Peyer's patch (tissue), 4 donors: ENCODE results near the gene FEV.

Experiments
- POLR2A ChIP-seq, 2 donors: fragments of 450-650 bp; IDR thresholded peaks; one replicate each; pipeline ENCODE4 v1.5.1; 2017; ENCODE audit warnings: antibody characterized with exemption in 2 of 2, mild to moderate bottlenecking in 2 of 2, moderate library complexity in 2 of 2
- TF ChIP-seq, protein P1 (sequence below), 6 experiments: fragments of 450-650 bp in 4 of 6; fragments of 200-600 bp in 2 of 6; sonication (generic) in 1 of 6; IDR thresholded peaks; one replicate each; pipeline ENCODE4 v1.5.1; 2017 to 2019; ENCODE audit warnings: antibody characterized with exemption in 6 of 6, mild to moderate bottlenecking in 3 of 6, moderate library complexity in 1 of 6

GRCh38 chr2:218999021-218999880 lies 14.3 kb upstream of the FEV start:
- TF ChIP-seq, protein P1, sequence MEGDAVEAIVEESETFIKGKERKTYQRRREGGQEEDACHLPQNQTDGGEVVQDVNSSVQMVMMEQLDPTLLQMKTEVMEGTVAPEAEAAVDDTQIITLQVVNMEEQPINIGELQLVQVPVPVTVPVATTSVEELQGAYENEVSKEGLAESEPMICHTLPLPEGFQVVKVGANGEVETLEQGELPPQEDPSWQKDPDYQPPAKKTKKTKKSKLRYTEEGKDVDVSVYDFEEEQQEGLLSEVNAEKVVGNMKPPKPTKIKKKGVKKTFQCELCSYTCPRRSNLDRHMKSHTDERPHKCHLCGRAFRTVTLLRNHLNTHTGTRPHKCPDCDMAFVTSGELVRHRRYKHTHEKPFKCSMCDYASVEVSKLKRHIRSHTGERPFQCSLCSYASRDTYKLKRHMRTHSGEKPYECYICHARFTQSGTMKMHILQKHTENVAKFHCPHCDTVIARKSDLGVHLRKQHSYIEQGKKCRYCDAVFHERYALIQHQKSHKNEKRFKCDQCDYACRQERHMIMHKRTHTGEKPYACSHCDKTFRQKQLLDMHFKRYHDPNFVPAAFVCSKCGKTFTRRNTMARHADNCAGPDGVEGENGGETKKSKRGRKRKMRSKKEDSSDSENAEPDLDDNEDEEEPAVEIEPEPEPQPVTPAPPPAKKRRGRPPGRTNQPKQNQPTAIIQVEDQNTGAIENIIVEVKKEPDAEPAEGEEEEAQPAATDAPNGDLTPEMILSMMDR (IDR thresholded peaks at IDR 0.05): no peak
- TF ChIP-seq POLR2A (IDR thresholded peaks at IDR 0.05): no peak
